NCI-H345 treated with DMSO at 0.1 percent for 48 hours (cell line): ENCODE measurements around the gene GPC6.

Experiments
- DNase-seq: peaks from one replicate; lab custom pipeline; 2025; ENCODE audit not compliant: unreplicated experiment; lab: John Stamatoyannopoulos, UW

The GPC6 gene

DNA sequence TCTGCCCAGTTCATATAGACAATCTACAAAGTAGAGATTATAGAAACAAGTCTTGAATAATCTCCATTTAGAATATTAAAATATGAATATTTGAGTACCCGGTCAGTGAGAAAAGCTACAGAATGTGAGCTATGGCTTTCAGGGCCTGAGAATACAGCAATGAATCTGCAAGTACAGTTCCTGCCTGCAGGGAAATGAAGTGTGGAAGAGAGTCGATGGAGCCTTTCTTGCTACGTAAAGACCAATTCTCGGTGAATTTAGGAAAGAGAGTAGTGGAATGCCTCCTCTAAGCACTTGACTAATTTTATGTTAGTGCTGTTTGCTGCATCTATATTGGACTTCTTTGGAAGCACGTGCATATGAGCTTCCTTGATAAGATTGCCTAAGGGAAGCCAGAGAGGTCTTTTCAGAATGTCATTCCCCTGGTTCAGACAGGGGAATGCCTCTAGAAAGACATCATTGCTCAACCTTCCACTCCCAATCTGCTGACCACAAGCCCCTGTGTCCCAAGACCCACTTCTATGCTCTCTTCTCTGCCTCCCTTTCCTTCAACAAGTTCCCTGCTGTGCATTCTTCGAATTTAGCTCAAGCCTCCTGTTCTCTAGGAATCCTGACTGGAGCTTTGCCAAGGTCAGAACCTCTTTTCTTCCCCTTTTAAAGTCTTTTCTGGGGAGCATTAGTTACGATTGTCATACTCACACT is 41.9 kb downstream of the GPC6 start:
- no peak for DNase-seq

DNA sequence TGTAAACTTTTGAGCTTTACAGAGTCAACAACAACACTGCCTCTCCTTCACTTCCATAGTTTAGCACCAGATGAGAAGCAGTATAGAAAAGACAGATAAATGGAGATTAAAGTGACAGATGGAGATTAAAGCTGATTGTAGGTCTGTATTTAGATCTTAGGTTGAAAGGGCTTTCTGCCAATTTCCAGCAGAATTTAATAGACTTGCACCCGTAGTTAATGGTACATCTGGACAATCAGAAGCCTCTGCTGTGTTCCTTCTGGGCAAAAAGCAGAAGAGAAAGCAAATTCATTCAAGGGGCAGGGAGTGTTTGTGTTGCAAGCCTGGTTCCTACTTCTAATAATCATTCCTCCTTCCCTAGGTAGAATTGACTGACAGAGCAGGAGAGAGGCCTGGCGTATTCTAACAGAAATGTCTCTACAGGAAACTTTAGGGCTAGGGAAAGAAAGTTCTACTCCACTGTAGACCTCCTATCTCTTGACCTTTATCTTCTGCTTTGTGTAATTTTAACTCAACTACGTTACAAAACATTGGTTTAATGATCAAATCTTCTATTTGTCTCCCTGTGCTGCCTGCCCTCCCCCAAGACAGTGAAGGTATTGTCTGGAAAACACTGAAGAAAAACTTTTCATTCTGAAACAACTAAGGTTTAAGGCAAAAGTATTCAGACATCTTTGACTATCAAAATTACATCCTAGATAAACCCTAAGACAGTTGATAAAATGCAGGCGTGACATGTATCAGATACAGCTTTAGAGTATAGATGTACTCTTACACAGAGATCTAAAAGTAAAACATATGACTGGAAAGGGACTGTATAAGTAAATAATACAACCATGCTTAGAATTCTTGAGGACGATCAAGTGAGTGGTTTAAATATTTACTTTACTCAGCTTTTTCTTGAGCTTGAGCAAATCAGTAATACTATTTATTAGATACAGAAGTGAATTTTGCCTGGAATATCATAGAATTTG is 44.4 kb downstream of the GPC6 start:
- DNase-seq = no peak

DNA sequence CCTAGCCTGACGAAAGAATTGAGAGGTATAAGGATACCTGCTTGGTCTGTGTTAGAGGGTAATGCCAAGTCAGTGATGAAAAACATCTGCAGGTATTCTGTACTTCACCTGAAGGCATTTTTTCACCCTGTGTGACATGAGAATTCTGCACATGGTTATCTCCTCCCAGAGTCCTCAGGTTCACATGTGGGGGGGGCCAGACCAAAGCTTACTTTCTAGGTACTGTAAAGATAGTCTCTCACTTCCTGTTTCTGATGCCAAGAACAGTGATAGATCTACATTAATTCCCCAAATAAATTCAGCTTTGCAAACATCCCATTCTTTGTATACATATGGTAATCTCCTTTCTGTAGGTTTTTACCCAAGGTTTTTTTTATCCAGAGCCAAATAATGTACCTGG is 53.4 kb downstream of the GPC6 start:
- no peak for DNase-seq

DNA sequence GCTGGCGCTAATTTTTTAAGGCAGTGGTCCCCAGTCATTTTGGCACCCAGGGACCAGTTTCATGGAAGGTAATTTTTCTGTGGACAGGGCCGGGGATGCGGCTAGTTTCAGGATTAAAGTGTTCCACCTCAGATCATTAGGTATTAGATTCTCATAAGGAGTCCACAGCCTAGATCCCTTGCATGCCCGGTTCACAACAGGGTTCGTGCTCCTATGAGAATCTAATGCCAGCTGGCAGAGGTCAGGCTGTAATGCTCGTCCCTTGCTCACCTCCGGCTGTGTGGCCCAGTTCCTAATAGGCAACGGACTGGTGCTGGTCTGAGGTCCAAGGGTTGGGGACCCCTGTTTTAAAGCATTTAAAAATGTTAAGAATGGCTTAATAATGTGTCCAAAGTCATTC is 54.1 kb downstream of the GPC6 start:
- DNase-seq = no peak

DNA sequence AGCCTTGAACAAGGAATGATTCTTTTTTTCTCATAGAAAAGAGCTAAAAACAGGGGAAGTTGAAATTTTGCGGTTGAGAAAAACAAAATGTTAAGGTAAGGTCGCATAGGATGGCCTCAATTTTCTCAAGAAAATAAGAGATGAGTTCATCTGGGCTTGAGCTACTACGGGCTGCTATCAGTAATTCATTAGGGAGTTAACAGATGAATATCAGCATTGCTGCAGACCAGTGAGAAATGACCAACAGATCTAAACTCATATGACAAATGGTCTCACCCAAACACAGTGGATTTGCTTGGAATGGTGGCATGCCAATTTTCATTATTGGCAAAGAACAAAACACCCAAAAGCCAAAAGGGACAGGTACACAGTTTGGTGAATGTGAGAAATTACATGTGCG is 56.6 kb downstream of the GPC6 start:
- no peak for DNase-seq

DNA sequence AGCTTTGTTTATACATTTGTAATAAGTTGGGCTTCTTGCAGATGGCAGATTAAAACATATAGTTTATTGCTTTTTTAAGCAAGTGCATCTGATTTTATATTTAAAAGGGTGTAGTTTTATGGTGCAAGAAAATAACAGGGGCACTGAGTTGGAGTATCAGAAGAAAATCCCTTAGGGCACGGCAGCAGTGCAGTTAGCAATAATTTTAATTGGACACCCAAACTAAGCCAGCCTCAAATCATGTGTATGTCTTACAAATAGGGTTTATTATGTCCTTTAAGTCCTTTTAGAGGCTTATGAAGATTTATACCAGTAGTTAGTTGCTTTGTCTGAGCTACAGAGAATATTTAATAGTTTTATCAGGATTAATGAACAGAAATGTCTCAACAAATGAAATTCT is 57.5 kb downstream of the GPC6 start:
- DNase-seq = no peak

DNA sequence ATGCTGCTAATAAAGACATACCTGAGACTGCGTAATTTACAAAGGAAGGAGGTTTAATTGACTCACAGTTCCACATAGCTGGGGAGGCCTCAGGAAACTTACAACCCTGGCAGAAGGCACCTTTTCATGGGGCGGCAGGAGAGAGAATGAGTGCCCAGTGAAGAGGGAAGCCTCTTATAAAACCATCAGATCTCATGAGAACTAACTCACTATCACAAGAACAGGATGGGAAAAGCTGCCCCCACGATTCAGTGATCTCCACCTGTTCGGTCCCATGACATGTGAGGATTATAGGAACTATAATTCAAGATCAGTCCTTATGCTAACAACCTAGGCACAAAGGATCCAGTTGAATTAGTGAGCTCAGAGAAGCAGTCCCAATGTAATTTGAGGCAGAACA is 59.4 kb downstream of the GPC6 start:
- no peak for DNase-seq

DNA sequence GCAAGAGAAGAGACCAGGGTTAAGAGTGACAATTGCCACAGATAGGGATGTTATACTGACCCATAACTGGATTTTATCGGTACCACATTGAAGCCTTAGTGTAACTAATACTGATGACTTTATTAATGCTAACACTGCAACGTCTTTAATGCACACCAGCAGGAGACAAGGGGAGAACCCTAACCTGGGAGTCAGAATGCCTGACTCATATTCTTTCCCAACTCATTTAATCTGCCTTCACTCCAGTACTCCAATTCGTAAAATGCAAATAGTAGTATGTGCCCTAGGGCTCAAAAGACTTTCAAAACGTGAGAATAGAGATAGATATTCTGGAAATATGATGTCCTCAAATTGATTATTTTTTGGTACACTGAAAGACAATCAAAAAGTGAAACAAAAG is 62.4 kb downstream of the GPC6 start:
- no peak for DNase-seq

DNA sequence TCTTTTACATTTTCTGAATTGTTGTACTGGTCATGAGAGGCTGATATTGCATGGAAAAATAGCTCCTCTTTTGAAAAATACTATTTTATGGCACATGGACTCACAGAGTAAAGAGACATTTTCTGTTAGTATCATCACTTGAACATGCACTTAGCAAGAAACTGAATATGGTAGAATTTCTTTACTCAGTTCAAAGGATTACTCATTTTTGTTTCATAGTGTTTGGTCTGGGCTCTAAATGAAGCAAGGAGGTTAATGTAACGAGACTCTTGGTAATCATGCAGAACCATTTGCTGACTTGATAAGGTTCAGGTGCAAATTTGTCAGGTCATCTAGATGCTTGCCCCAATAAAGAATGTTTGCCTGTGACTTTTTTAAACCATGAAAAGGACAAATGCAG is 63.2 kb downstream of the GPC6 start:
- no peak for DNase-seq

DNA sequence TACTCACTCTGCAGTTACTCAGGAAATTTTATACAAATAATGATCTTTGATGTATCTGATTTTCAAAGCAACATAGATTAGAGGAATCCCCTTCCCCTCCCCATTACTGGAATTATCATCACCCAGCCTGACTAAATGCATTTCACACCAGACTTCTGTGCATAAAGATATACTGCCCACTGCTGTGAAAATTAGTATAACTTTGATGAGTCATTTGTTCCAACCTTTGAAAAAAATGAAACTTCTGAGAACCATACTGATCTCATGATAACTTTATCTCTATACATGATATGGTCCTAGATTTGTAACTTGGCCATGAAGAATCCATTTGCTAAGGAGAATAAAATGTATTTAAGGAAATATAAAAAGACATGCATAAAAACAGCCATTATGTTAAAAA is 63.9 kb downstream of the GPC6 start:
- DNase-seq = no peak

DNA sequence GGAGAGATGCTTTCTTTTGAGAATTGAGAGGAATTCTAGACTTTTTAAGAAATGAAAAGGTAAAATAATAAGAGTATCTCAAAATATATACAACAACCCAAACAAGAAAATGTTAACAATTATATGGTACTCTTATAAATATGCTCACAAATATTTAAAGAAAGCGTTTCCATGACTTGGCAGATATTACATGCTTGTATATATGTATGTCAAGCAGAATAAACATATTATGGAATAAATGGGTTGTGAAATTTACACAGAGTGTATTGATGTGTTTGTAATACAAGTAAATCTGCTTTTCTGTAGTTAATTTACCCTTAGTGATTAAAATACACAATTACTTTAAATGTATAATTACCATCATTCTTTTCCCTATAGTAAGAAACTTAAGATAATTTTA is 65.8 kb downstream of the GPC6 start:
- DNase-seq = no peak

DNA sequence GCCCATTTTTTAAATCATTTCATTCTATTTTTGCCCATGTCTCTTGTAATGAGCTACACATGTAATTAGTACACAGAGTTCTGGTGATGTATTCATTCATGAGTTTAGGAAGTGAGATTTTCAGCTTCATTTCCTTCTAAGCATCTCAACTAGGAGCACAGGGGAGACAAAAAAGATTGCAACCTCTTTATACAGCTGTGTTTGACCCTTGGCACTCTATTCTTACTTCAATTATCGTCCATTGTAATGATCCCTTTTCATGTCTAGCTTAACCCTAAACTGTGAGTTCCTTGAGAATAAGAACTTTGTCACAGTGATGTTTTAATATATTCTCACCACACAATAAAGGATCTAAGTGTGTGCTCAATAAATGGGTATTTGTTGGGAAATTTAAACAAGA is 67.1 kb downstream of the GPC6 start:
- no peak for DNase-seq

DNA sequence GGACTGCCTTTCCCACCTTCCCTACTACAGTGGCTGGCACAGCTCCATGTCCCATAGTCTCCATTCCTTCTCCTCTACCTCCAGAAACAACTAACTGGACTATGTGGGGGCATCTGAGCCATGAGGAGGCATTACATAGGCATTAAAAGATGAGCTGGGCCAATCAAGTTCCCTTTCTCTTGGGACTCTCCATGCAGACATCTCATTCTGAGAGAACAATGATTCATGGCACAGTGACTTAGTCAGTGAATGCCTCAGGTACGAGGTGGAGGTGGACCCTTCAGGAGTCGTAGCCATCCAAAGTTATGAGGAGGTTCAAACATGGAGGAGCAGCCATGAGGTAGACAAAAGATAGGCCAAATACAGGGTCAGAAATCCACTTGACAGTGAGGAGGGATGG is 70.0 kb downstream of the GPC6 start:
- DNase-seq = no peak

DNA sequence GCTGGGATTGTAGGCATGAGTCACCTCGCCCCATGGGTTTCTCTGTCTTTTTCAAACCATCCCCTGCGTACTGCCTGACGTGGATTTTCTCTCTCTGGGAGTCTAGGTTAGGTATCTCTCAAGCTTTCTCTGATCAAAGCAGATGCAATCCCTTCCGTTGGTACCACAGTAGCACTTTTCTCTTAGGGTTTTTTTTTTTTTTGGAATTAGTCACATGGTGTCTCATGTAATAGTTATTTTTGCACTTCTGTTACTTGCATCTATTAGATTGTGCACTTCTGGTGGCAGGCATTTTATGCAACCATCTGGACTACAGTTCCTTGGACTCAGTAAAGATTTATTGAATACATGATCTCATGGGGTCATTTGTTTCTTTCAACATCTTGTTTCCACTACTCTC is 72.1 kb downstream of the GPC6 start:
- DNase-seq = no peak

DNA sequence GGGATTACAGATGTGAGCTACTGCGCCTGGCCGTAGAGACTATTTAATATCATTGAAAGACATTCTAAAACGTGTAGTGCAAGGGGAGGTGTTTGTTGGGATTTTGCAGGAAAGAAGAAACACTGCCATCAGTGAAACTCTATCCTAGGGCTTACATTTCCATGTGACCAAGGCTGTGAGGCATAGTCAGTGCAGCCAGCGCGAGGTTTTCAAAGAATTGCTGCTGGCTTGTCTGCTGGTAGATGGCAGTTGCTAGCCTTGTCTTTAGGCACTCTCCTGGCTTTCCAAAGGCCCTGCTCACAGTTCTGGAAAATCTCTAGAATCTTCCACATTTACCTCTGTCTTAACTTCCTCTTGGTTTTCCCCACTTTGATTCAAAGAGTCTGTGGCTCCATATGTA is 77.5 kb downstream of the GPC6 start:
- DNase-seq = no peak

DNA sequence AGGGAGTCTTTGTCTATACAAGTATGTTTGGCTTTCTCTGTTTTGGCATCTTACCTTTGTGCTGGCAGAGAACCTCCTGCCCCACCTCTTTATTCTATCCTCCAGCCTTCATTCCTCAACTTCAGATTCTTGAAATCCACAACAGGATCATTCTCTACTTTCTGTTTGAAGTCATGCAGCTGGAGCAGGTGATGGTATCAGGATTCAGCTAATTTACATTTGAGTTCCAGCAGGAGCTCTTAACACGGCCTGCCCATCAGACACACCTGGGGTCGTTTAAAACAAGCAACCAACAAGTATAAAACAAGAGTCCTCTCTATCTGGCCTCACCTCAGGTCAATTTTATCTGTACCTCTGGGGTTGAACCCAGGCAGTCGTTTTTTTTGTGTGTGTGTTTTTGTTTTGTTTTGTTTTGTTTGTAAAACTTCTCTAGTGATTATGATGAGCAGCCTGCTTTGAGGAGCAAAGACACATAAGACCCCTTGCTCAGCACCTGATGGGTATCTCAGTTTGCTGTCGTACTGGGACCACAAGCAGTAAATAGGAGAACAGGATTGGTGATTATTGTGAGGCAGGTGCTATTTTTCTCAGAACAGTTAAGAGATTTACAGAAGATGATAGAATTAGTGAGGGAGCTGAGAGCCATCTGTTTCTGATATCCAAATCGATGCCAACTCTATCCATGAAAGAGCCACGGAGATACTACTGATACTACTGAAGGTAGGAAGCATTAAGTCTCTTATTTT is 78.4 kb downstream of the GPC6 start:
- DNase-seq = no peak

DNA sequence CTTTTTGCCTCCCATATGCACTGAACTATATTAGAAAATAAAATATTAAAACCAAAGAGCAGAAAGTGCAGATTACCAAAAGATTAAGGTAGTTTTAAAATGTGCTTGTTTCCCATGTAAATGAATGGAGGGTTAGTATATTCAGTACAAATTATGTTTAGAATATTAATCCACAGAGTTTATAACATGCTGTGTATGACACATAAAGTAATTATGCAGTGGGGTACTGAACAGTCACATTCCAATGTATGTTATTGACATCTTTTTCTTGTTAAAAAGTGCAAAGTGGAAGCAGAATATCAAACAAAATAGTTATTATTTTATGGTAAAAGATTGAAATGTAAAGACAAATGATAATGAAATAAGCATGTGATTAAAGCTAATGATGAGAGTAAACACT is 79.3 kb downstream of the GPC6 start:
- DNase-seq = no peak

DNA sequence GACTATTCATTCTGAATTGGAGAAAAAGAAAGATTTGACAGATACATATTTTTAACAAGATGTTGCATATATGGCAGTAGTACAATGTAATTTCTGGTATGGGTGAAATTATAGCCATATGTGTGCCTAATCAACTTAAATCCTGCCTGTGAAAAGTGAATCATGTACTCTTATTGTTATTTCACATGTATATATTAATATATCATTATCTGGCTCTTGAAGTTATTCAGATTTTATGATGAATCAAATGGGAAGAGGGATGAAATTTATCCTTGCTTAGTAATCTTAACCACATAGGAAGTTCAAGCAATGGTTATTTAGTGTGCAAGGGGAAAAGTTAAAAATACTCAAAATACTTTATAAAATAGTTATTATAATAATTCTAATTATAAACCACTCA is 80.5 kb downstream of the GPC6 start:
- no peak for DNase-seq

DNA sequence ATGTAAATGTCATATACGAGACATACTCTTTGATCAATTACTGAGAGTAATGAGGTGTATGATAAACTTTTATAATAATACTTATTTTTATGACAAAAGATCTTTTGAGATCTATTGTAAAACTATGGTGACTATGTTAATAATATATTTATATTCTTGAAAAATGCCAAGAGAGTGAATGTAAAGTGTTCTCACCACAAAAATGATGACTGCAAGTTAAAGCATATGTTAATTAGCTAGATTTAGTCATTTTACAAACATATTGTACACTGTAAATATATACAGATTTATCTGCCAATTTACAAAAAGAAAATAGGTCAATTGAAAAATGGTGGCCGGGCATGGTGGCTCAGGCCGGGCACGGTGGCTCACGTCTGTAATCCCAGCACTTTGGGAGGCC is 81.0 kb downstream of the GPC6 start:
- DNase-seq = no peak

DNA sequence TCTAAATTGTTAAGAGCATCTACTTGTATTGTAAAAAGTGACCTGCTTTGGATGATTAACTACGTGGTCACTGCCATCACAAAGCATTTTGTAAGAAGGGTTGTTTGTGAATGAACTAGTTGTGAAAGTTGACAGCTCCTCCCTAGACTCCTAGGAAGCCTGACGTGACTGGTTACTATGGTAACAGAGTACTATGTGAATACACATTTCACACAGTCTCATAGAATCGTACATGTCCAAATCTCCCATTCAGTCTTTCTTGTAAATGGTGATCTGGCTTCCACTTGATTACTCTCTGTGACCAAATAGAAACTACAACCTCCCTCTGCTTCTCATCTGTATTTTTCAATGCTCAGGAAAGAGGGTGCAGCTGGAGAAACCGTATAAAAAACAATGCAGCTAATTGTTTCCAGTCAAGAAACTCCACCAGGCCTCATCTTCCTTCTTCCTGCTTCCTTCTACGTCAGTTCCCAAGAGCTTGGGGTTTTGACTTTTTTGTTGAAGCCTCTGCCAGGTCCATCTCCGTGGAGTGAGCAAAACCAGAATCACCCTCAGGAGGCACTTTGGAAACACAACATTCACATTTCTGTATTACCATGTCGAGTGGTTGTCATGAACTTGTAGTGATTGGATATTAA is 83.4 kb downstream of the GPC6 start:
- no peak for DNase-seq

DNA sequence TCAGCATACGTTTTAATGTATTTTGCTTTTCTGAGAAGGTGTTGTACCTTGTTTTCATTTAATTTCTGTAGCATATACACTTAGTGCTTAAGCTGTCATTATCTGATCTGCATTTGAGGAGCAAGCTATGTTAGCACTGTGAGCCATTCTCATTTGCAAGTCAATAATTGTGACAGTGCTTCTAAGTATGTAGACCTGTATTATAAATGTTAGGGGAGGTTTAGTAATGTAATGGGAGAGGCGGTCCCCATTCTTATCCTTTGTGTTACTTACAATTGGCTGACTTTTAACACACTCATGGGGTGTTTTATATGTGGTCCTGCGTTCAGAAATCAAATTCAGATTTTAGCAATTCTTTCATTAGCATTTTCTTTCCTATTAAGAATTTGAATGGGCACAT is 90.2 kb downstream of the GPC6 start:
- no peak for DNase-seq
